Left ventricle myocardium inferior (tissue), 1 donor: ENCODE results near the gene SASH1. TPM values are rescaled to one million over a fixed set of nuclear protein-coding genes. Genes with fewer than 3 reads are reported as not detected.

ENCODE experiments used
- DNase-seq: peaks from one replicate; pipeline ENCODE4 v3.0.0-alpha.2; 2020
- H3K27ac ChIP-seq: fragments of 200-600 bp; replicated peaks from 2 replicates; pipeline ENCODE4 v1.8.0; 2021
- H3K27me3 ChIP-seq: fragments of 200-600 bp; 2 replicates; pipeline ENCODE4 v1.8.0; 2021; ENCODE audit warnings: low read depth
- H3K36me3 ChIP-seq: fragments of 200-600 bp; 2 replicates; pipeline ENCODE4 v1.8.0; 2021
- H3K4me1 ChIP-seq: fragments of 200-600 bp; 2 replicates; pipeline ENCODE4 v1.8.0; 2021
- H3K4me3 ChIP-seq: fragments of 200-600 bp; 2 replicates; pipeline ENCODE4 v1.8.0; 2021; ENCODE audit warnings: mild to moderate bottlenecking, moderate library complexity
- H3K9me3 ChIP-seq: fragments of 200-600 bp; replicated peaks from 2 replicates; pipeline ENCODE4 v1.8.0; 2021
- intact Hi-C: fragments of 100-400 bp; cut with micrococcal nuclease; formaldehyde crosslinking; loops from one replicate; pipeline ENCODE4 v1.11.0; 2022
- total RNA-seq: library from RNA; stranded (reverse); fragmentation: NEBNext Ultra II Directional; extraction: Animal tissue kit (Norgen Biotek cat#: 25700); gene quantifications from one replicate; pipeline ENCODE4 v1.2.1, GENCODE V29; 2021
- TF ChIP-seq, protein P1 (sequence below): fragments of 200-600 bp; IDR thresholded peaks from 2 replicates; pipeline ENCODE4 v1.8.0; 2021; ENCODE audit warnings: antibody characterized with exemption, mild to moderate bottlenecking, borderline replicate concordance
- donor health status: DM: no; HTN: yes; CAD: no; lungs with severe emphysema.

SASH1 gene
- total RNA-seq, 1 donor from 2014 or later: 22.5 TPM

DNA sequence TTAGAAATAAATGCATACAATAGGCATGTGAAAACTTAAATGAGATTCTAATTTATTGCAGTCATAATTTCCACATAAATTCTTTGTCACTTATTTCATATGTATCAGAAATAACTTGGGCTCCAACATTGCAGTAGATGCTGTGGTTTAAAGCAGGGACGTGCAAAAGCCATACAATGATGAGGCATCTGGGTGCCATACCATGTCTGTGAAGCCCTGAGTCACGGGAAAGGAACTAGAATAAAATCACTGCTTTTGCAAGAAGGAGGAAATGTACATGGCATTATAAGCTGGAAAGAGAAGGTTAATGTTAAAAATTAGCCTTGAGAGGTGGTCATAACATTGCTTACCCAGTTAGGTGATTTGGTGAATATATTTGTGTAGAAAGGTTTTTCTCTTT is 180.4 kb downstream of the SASH1 start:
- H3K4me3 ChIP-seq: no peak overlapping the region
- no peaks in the 10 kb centered on the region for H3K27me3 ChIP-seq
- peaks cover 44% of the 10 kb centered on the region for H3K36me3 ChIP-seq
- TF ChIP-seq, protein P1, sequence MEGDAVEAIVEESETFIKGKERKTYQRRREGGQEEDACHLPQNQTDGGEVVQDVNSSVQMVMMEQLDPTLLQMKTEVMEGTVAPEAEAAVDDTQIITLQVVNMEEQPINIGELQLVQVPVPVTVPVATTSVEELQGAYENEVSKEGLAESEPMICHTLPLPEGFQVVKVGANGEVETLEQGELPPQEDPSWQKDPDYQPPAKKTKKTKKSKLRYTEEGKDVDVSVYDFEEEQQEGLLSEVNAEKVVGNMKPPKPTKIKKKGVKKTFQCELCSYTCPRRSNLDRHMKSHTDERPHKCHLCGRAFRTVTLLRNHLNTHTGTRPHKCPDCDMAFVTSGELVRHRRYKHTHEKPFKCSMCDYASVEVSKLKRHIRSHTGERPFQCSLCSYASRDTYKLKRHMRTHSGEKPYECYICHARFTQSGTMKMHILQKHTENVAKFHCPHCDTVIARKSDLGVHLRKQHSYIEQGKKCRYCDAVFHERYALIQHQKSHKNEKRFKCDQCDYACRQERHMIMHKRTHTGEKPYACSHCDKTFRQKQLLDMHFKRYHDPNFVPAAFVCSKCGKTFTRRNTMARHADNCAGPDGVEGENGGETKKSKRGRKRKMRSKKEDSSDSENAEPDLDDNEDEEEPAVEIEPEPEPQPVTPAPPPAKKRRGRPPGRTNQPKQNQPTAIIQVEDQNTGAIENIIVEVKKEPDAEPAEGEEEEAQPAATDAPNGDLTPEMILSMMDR: no peak
- no peak for DNase-seq
- peaks cover 69% of the 10 kb centered on the region for H3K4me1 ChIP-seq
- intact Hi-C loops: no loop called here
- H3K9me3 ChIP-seq: no peaks in the 10 kb centered on the region
- peak overlapping the region; percentile 21 for H3K27ac ChIP-seq

DNA sequence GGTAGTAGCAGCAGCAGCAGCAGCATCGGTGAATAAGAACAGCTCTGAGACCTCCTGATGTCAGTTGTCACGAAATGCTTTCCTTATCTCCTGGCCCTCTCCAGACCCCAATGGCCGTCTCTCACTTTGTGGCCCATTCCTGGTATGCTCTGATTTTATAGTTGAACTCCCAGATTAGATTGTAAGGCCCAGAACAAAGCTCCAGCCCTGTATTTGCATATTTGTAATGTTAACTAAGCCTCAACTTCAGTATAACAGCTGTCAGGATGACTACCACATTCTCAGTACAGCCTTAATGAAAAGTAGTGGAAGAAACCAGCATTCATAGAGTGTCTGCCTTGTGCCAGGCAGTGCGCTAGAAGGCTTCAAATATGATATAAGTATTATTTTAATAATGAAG is 180.9 kb downstream of the SASH1 start:
- Histone ChIP-seq H3K4me1 (peaks cover 64% of the 10 kb centered on the region), H3K9me3 (no peaks in the 10 kb centered on the region)

DNA sequence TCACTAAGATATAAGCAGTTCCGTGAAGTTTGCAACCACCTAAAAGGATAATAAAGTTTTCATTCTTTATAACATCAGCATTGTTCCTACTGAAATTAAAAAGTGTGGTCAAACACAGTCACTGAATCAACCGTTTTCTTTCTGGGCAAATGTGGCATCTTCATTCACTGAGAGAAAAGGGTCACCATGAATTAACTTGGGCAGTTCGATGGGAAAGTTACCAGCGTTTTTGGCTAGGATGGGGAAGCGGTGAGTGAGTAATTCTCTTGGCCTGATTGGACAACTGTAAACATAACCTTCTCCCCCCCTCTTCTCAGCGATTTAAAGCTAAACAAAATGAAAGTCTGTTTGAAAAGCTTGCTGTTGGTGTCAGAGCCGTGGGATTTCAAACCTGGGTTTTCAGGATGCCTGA is 181.8 kb downstream of the SASH1 start:
- TF ChIP-seq, protein P1: no peak
- peak overlapping the region; percentile 4 for H3K4me3 ChIP-seq
- H3K9me3 ChIP-seq: no peaks in the 10 kb centered on the region
- H3K27ac ChIP-seq: peak overlapping the region; percentile 47
- H3K4me1 ChIP-seq: peaks cover 61% of the 10 kb centered on the region
- intact Hi-C loops: no loop called here
- H3K36me3 ChIP-seq: peaks cover 52% of the 10 kb centered on the region
- DNase-seq: no peak
- H3K27me3 ChIP-seq: no peaks in the 10 kb centered on the region

More for the DNA sequence above, 180.9 kb downstream of the SASH1 start:
- DNase-seq: no peak
- no peak overlapping the region for H3K4me3 ChIP-seq
- intact Hi-C loops: no loop called here
- H3K36me3 ChIP-seq: peaks cover 48% of the 10 kb centered on the region
- H3K27ac ChIP-seq: peak overlapping the region; percentile 21
- H3K27me3 ChIP-seq: no peaks in the 10 kb centered on the region
- TF ChIP-seq, protein P1: no peak

DNA sequence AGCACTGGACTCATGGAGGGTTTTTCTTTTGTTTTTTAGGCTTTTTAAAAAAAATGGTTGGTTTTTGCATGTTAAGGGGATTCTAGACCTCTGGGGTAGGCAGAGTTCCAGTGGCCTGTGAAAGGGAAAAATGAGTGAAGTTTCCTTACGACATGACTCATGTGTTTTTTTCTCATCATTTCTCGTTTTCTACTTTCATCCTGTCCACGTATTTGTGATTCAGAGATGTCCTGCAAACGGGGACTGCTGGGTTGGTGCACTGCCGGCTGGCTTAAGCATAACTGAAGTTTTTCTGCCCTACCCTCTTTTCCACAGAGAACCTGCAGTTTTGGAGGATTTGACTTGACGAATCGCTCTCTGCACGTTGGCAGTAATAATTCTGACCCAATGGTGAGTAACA is 182.3 kb downstream of the SASH1 start:
- peak overlapping the region; percentile 47 for H3K27ac ChIP-seq
- H3K4me1 ChIP-seq: peaks cover 61% of the 10 kb centered on the region
- peak overlapping the region; percentile 4 for H3K4me3 ChIP-seq
- H3K27me3 ChIP-seq: no peaks in the 10 kb centered on the region
- H3K9me3 ChIP-seq: no peaks in the 10 kb centered on the region
- DNase-seq: no peak
- intact Hi-C loops: no loop called here
- TF ChIP-seq, protein P1: no peak
- peaks cover 47% of the 10 kb centered on the region for H3K36me3 ChIP-seq

DNA sequence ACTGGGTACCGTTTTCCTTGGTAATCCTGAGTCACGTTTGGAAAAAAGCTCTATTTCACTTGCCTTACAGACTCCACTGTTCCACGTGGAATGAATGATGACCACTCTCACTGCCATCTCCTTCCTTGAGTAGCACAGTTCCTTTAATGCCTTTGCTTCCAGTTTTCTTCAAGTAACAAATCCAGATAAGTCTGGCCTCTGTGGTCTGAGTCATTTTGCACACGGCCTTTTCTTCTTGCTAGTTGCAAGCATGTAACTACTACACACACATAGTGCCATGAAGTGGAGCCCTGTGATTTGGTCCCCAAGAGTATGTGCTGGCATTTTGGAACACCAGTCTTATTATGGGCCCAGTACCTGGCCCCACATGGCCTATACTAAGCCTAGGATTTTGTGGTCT is 182.8 kb downstream of the SASH1 start:
- Histone ChIP-seq H3K9me3 (no peaks in the 10 kb centered on the region), H3K4me1 (peaks cover 61% of the 10 kb centered on the region), H3K4me3 (no peak overlapping the region), H3K27ac (peak overlapping the region; percentile 47), H3K36me3 (peaks cover 42% of the 10 kb centered on the region), H3K27me3 (no peaks in the 10 kb centered on the region)
- TF ChIP-seq, protein P1: no peak
- no peak for DNase-seq
- intact Hi-C loops: no loop called here
